K562 (cell line): ENCODE results near the gene NOTCH1. TPM values are rescaled to one million over a fixed set of nuclear protein-coding genes. Genes with fewer than 3 reads are reported as not detected.

Experiments used
- ATF3 ChIP-seq, 2 experiments: fragments of 450-650 bp in 1 of 2; sonication (generic) in 1 of 2; formaldehyde crosslinking in 1 of 2; IDR thresholded peaks in 1 of 2; conservative IDR thresholded peaks in 1 of 2; 2 replicates each; pipeline versions ENCODE4 v1.6.1 to v1.8.1; 2016 to 2023; ENCODE audit warnings: mild to moderate bottlenecking in 2 of 2, moderate library complexity in 2 of 2, inconsistent platforms in 1 of 2, missing genetic modification reagents in 1 of 2
- CGGBP1 ChIP-seq: fragments of 250-450 bp; sonication (Bioruptor Pico); IDR thresholded peaks from 2 replicates; pipeline ENCODE4 v1.9.0; 2021; ENCODE audit warnings: mild to moderate bottlenecking
- EP300 ChIP-seq: IDR thresholded peaks from 2 replicates; pipeline ENCODE4 v1.6.1; 2012; ENCODE audit warnings: low read length, improper control_type of control experiment
- FOXJ2 ChIP-seq: fragments of 200-800 bp; sonication (Bioruptor generic); IDR thresholded peaks from 2 replicates; pipeline ENCODE4 v1.6.1; 2016; ENCODE audit warnings: missing genetic modification characterization, missing compliant biosample characterization
- GTF2A2 ChIP-seq: IDR thresholded peaks from 2 replicates; pipeline ENCODE4 v1.6.1; 2016; ENCODE audit warnings: mild to moderate bottlenecking, missing genetic modification characterization, missing compliant biosample characterization
- GTF2B ChIP-seq: IDR thresholded peaks from 2 replicates; pipeline ENCODE4 v1.6.1; 2011; ENCODE audit not compliant: insufficient read length; ENCODE audit errors: extremely low read depth
- HCFC1 ChIP-seq: IDR thresholded peaks from 2 replicates; pipeline ENCODE4 v1.6.1; 2012; ENCODE audit warnings: low read depth, low read length, improper control_type of control experiment
- OTX1 ChIP-seq: fragments of 450-650 bp; formaldehyde crosslinking; IDR thresholded peaks from 2 replicates; pipeline ENCODE4 v1.4.0; 2022; ENCODE audit warnings: mild to moderate bottlenecking
- POLR2G ChIP-seq: fragments of 200-400 bp; formaldehyde crosslinking; IDR thresholded peaks from 2 replicates; pipeline ENCODE4 v1.6.1; 2017; ENCODE audit warnings: low read depth, mild to moderate bottlenecking, antibody characterized with exemption, low read length, moderate library complexity
- SFPQ ChIP-seq: fragments of 200-400 bp; formaldehyde crosslinking; IDR thresholded peaks from 2 replicates; pipeline ENCODE4 v1.6.1; 2017; ENCODE audit warnings: mild to moderate bottlenecking, low read depth, low read length, moderate library complexity
- SRSF9 ChIP-seq: fragments of 200-400 bp; formaldehyde crosslinking; IDR thresholded peaks from 2 replicates; pipeline ENCODE4 v1.6.1; 2017; ENCODE audit warnings: low read depth, low read length, borderline replicate concordance
- STAG1 ChIP-seq: sonication (generic); formaldehyde crosslinking; IDR thresholded peaks from 2 replicates; pipeline ENCODE4 v1.5.0; 2020; ENCODE audit warnings: missing genetic modification reagents, borderline replicate concordance
- THRAP3 ChIP-seq: fragments of 450-650 bp; IDR thresholded peaks from 2 replicates; pipeline ENCODE4 v1.6.1; 2016; ENCODE audit warnings: mild to moderate bottlenecking, inconsistent platforms, borderline replicate concordance
- ZKSCAN1 ChIP-seq: fragments of 150-350 bp; IDR thresholded peaks from 2 replicates; pipeline ENCODE4 v1.6.1; 2016; ENCODE audit warnings: low read depth, low read length
- ZNF175 ChIP-seq: fragments of 200-800 bp; sonication (Bioruptor generic); IDR thresholded peaks from 2 replicates; pipeline ENCODE4 v1.6.1; 2016; ENCODE audit warnings: low read depth, mild to moderate bottlenecking, missing genetic modification characterization, missing compliant biosample characterization
- polyA plus RNA-seq, 8 experiments: library from polyadenylated mRNA; depleted of rRNA in 4 of 8; stranded (reverse) in 5 of 8; unstranded in 3 of 8; fragments of >200 nt; fragmentation: Nextera tagmentation in 2 of 8; fragmentation: Illumina TruSeq in 1 of 8; extraction: Ambion mirVana in 2 of 8; extraction: Trizol in 1 of 8; gene quantifications; 2 replicates each; pipeline versions ENCODE4 v1.2.1 to v1.2.3, GENCODE V29; 2011 to 2014; ENCODE audit warnings: inconsistent platforms in 1 of 8, missing spikeins in 1 of 8
- total RNA-seq, 7 experiments: library from RNA; depleted of rRNA in 6 of 7; stranded (reverse); fragments of >200 nt in 6 of 7; fragmentation: Illumina TruSeq in 2 of 7; extraction: Trizol in 2 of 7; gene quantifications; 2 replicates each; pipeline versions ENCODE4 v1.2.1 to v1.2.3, GENCODE V29; 2011 to 2021; ENCODE audit warnings: low replicate concordance in 1 of 7
- TF ChIP-seq, protein P1 (sequence below): fragments of 250-450 bp; sonication (Bioruptor Pico); IDR thresholded peaks from 2 replicates; pipeline ENCODE4 v1.5.0; 2021
- TF ChIP-seq, protein P2 (sequence below): fragments of 450-650 bp; IDR thresholded peaks from 2 replicates; pipeline ENCODE4 v1.6.1; 2018; ENCODE audit warnings: mild to moderate bottlenecking, low read depth; ENCODE audit not compliant: partially characterized antibody
- TF ChIP-seq, protein P3 (sequence below): fragments of 250-450 bp; sonication (Bioruptor Pico); IDR thresholded peaks from 2 replicates; pipeline ENCODE4 v1.5.0; 2022; ENCODE audit warnings: mild to moderate bottlenecking

The NOTCH1 gene
- total and polyA plus RNA-seq, 9 of the 15 experiments (the other 6 are each of a cell fraction or from before 2014, with no cell fraction given), result 0.03 to 31.4 (median 2.3) TPM

GRCh38 chr9:136545965-136546696, at the start of gene NOTCH1 (continued):
- TF ChIP-seq ATF3 (IDR thresholded peaks at IDR 0.05), result no peak
- TF ChIP-seq ATF3 (CRISPR knock-in tag; conservative IDR thresholded peaks at IDR 0.05), result no peak
- no peak for TF ChIP-seq HCFC1
- no peak for TF ChIP-seq FOXJ2 (tag)
- TF ChIP-seq THRAP3, result no peak
- no peak for TF ChIP-seq SFPQ
- no peak for TF ChIP-seq ZKSCAN1
- TF ChIP-seq, protein P1, sequence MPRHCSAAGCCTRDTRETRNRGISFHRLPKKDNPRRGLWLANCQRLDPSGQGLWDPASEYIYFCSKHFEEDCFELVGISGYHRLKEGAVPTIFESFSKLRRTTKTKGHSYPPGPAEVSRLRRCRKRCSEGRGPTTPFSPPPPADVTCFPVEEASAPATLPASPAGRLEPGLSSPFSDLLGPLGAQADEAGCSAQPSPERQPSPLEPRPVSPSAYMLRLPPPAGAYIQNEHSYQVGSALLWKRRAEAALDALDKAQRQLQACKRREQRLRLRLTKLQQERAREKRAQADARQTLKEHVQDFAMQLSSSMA (CRISPR knock-in tag), result no peak
- no peak for TF ChIP-seq GTF2B
- TF ChIP-seq, protein P2, sequence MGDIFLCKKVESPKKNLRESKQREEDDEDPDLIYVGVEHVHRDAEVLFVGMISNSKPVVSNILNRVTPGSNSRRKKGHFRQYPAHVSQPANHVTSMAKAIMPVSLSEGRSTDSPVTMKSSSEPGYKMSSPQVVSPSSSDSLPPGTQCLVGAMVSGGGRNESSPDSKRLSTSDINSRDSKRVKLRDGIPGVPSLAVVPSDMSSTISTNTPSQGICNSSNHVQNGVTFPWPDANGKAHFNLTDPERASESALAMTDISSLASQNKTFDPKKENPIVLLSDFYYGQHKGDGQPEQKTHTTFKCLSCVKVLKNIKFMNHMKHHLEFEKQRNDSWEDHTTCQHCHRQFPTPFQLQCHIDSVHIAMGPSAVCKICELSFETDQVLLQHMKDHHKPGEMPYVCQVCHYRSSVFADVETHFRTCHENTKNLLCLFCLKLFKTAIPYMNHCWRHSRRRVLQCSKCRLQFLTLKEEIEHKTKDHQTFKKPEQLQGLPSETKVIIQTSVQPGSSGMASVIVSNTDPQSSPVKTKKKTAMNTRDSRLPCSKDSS, result no peak
- TF ChIP-seq STAG1 (CRISPR knock-in tag), result no peak
- TF ChIP-seq EP300, result no peak
- no peak for TF ChIP-seq OTX1 (CRISPR knock-in tag)
- TF ChIP-seq CGGBP1, result no peak
- TF ChIP-seq SRSF9, result no peak
- peak; percentile 78 for TF ChIP-seq POLR2G
- TF ChIP-seq ZNF175 (CRISPR knock-in tag), result no peak
- TF ChIP-seq GTF2A2 (tag), result no peak
- TF ChIP-seq, protein P3, sequence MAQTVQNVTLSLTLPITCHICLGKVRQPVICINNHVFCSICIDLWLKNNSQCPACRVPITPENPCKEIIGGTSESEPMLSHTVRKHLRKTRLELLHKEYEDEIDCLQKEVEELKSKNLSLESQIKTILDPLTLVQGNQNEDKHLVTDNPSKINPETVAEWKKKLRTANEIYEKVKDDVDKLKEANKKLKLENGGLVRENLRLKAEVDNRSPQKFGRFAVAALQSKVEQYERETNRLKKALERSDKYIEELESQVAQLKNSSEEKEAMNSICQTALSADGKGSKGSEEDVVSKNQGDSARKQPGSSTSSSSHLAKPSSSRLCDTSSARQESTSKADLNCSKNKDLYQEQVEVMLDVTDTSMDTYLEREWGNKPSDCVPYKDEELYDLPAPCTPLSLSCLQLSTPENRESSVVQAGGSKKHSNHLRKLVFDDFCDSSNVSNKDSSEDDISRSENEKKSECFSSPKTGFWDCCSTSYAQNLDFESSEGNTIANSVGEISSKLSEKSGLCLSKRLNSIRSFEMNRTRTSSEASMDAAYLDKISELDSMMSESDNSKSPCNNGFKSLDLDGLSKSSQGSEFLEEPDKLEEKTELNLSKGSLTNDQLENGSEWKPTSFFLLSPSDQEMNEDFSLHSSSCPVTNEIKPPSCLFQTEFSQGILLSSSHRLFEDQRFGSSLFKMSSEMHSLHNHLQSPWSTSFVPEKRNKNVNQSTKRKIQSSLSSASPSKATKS, result no peak
